Stimulated activated CD8-positive, alpha-beta memory T cell treated with anti-CD3 and anti-CD28 coated beads, Interleukin-4, amount 100 ng/mL, for 48 hours (primary cell): Measurements from ENCODE around the gene CGNL1.

Experiments
- DNase-seq: peaks from one replicate; pipeline ENCODE4 v3.0.0-alpha.2; 2020

The CGNL1 gene

DNA sequence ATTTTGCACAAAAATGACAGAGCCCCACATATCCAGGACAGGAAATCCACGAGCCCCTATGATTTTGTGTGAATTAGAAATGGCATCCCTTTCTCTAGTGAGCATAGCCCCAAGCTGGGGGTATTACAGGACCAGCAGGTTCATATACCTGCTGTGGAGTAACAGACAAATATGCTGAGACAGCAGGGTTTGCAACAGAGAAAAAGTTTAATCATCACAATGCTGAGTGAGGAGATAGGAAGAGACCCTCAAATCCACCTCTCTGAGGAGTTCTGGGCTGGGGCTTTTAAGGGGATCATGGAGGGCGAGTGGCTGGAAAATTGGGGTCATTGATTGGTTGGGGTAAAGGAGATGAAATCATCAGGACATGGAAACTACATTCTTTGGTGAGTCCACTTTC lies 207.0 kb downstream of the CGNL1 start:
- DNase-seq: no peak

DNA sequence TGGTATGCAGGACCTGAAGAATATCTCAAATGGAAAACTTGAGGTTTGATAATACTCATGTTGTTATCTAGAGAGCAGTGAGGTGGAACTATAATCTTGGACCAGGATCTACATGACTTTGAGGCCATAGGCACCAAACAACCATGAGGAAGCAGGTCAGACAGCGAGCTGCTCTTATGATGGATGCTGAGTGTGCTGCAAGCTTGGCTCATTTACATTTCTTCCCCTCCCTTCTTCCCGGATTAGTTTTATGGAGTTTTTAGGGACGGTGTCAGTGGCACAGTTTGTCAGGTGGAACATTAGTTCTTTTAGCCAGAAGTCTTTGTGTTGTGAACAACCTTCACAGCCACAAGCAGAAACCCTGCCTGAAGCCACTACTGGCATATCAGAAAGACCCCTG lies 207.4 kb downstream of the CGNL1 start:
- no peak for DNase-seq

DNA sequence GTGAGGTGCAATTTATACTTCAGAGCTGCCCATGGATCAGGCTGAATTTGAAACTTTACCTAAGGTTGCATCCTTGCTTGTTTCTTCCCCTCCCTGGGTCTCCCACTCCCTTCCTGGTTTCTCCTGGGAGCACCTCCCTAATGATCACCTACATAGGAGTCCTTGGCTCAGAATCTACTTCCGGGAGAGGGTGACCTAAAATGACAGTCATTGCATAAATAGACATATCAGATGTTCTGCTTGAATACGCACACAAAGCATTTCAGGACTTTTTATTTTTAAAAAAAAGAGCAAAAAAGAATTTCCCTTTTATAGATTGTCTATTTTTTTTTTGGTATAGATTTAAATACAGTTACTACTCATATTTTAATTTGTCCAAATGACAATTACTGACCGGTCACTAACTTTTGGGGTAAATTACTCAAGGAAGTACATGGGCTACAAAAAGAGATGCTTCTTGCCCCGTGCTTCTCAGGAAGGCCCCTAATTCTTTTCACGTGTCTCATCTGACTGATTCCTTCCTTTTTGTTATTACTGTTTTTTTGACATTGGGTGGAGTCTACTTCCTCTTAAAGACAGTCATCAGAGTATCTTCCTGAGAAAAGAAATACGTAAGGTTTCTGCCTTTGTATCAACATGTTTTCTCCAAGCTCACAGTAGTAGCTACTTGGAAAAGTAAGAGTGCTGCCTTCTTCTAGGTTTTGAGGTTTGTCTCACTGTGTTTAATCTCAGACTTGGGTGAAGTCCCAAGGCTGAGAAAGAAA lies 210.5 kb downstream of the CGNL1 start:
- DNase-seq: no peak

DNA sequence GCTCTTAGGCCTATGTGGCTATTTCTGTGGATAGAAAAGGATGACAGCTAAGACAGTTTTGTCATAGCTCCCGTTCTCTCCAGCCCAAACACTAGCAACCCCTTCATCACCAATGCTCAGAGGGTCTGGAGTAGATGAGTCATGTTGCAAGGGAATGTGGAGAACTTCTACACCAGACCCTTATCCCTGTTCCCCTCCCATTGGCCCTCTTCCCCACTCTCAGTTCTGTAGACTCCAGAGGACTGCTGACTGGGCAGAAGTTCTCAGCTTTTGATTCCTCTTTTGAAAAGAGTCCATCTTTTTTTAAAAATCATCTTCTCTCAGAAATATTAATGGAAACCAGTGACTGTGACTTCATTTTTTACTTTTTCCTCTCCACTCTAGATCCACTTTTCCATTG lies 213.0 kb downstream of the CGNL1 start:
- DNase-seq: no peak

DNA sequence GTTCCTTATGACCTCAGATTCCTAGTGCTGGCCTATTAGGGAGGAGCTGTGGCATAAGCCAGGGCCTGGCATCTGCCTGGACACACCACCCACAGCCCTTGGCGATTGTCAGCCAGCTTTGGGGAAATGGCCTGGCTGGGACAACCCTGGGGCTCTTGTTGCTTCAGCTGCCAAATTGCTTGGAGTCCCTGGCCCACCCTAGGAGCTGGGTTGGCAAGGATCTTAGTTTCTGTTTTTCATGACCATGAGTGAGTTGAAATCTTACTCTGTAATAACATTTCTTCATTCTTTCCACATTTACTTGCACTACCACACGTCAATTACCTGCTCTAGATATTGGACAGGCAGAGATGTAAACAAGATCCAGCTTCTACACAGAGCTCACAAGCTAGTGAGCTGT lies 213.4 kb downstream of the CGNL1 start:
- DNase-seq: no peak

DNA sequence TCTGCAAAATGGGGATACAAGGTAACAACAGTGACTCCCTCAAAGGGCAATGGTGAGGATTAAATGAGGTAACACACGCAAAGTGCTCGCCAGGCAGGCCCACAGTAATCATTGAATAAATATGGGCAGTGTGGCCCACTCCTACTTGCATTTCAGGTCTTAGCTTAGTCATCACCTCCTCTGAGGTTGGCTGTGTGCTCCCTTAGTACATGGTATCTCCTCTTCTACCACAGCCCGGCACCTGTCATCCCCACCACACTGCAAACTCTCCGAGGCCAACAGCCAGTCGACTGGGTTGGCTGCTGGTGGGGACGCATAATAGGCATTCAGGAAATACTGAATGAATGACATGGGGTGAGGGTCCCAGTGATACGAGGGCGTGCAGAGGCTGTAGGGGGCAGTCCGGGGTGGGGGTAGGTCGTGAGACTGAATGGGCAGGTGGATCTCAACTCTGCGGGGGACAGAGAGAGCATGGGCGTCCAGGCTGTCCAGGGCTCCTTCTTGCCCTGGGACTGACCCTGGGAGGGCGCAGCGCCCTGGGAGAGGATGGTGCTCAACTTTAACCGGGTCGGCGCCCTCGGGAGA lies 215.0 kb downstream of the CGNL1 start:
- no peak for DNase-seq

DNA sequence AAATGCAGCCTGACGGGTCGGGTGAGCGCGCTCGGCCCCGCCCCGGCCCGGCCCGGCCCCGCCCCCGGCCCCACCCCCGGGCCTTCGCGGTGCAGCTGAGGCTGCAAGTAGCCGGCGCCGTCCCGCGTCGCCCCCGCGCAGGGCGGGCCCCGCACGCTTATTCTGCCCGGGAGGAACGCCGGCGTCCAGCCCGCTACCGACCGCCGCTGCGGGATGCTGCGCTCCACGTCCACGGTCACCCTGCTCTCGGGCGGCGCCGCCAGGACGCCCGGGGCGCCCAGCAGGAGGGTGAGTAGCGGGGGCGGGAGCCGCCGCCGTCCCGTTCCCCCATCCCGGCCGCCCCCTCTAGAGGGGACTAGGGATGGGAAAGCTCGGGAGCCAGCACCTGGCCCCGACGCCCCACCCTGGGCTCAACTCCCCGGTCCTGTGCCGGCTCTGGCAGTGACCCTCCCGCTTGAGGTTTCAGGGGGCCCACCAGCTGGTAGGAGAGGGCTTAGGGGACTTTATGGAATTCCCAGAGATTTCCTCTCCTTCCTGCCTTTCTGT lies 215.6 kb downstream of the CGNL1 start, which contains the start of gene MYZAP:
Gene MYZAP (plus strand): TSS at position 83 of the 546 bp plus-strand sequence. CDS start 131 bp downstream, at position 214.
- peak; percentile 47 for DNase-seq

DNA sequence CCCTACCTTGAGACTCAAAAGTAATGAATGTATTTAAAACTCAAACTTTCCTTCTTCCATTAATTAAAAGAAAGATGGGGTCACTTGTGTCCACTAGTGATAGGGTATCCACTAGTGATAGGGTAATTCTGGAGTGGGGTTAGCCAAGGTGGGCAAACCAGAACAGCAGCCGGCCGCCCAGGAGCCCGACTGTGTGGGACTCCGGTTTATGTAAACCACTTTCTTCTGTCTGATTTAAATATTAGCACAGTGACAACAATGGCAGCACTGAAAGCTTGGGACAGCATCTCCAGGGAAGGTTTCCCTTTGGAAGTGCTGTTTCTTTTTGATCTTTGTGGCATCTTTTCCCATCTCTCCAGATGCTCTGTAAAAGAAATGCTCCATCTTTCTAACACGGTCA lies 216.1 kb downstream of the CGNL1 start:
- no peak for DNase-seq

DNA sequence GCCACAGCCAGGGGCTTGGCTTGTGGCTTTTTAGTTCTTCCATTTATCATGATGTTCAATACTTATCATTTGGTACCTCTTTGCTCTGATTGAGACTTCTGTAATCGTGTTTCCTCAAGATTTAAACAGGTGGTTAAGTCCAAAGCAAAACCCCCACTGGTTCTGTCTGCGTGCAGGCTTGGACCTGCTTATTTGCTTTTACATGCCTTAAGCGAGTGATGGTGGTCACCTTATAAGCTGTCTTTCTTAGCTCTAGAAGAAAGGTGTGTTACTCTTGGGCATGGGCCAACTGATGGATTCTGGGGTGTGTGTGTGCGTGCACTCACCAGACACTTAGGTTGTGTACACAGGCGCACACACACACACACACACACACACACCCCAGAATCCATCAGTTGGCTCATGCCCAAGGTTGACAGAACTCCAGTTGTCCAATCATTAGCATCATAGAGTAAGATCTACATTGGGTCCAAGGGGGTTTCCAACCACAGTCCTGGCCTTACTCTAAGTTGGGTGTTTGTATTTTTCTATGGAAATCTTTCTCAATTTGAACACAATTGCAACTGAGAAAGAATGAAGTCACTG lies 216.6 kb downstream of the CGNL1 start:
- no peak for DNase-seq

DNA sequence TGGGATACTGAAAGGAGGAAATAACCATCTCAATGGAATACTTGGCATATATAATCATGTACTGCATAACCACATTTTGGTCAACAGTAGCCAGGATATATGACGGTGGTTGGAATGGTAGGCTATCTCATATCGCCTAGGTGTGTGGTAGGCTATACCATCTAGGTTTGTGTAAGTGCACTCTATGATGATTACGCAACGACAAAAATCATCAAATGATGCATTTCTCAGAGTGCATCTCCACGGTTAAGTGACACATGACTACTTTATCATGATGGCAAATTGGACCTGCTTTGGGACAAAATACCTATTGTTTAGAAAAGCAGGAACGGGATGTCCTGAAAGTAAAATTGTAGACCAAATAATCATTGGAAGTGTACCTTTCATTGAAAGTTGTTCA lies 218.2 kb downstream of the CGNL1 start:
- DNase-seq: no peak

DNA sequence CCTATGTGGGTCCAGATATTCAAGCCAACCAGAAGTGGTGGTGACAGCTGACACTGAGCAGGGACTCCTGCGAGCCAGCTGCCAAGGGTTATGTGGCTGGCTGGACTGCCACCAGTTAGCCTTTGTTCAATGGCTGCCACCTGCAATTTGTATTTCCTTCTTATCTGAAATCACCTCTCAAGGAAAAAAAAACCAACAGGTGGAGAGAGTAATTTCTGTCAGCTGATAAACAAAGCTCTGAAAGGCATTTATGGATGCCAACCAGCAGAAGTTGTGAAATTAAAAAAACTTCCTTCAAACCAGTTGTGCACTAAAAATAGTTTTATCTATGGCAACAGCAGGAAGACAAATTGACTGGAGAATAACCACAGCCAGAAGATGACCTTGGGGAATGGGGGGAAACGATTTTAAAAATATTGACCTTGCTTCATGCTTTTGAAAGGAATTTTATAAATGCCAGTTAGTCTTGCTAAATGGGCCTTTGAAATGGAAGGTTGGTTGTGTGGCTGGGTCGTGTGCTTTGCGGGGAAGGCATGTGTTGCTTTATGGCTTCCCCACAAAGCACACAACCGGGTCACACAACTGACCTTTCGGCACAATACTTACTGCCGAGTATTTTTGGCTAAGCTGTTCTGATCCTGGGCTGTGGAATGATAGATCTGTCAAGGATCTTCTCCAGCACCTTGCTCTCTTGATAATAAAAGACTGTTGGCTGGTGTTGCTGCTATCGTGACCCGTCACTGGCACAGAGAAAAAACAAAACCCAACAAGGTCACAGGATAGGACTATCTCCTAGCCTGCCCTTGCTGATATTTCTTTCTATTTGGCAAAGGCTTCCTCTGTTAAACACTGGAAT lies 218.9 kb downstream of the CGNL1 start:
- DNase-seq: no peak

DNA sequence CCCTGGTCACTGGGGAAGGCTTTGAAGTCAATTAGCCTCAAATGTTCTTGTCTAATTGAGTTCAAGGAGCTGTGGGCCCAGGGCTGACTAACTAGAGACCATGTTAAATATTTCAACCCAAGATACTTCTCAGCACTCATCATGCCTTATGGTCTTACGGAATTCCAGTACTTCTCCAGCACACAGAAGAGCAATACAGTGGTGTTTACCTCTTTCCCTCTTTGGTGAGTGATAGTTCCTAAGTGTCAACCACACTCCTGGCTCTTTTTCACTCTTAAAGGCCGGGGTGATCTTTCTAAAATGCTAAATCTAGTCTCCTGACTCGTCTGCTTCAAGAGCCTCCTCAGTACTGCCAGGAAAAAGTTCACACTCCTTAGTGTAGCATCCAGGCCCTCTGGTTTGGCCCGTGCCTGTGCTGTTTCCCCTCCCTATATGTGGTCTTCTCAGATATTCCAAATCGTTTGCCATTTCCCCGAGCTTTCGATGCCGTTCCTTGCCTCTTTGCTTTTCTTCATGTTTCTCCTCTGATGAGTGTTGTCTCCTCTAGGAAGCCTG lies 220.1 kb downstream of the CGNL1 start:
- DNase-seq: no peak

DNA sequence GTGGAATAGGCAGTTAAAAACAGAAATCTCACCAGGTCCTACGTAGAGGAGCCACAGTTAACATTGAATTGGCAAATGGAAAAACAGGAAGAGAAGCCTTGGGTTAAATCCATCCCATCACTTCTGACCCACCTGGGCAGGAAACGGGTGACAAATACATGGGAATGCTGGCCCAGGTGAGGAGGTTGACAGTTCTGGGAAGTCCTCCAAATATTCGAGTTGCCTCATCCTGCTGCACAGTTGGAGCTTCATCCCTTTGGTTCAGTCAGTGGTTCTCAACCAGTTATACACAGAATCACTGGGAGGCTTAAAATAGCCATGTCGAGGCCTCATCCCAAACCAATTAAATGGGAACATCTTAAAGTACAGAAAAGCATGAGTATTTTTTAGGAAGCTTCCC lies 220.7 kb downstream of the CGNL1 start:
- no peak for DNase-seq

DNA sequence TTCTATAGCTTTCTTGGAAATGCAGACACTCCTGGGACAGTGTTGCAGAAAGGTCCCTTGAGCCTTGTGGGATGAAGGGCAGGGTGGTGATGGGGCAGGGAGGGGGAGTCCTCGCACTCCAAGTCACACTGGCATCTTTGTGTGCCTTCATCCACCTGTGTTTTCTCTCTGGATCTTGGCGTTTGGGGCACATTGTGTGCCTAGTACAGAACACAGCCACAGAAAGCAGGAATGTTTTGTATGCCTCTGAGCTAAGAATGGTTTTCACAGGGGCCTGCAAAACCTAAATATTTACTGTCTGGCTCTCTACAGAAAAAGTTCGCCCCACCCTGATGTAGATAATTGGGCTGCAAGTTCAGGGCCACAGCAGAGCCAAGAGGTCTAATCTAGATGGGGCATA lies 221.1 kb downstream of the CGNL1 start:
- no peak for DNase-seq

DNA sequence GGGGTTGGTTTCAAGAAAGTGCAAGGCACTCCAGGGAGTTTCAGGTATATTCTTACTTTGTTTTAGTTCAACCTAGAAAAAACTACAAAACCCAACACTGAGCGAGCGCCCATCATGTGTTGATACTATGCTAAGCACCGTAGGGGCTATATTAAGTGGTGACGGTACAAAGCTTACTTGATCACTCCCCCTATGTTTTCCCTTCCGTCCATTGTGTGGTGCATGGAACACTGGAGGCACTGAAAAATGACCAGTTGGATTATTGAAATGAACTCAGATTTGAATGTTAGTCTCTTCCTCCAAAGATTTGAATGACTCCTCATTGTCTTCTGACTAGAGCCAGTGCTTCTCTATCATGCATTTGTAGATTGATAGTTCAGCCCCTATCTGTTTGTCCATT lies 222.0 kb downstream of the CGNL1 start:
- no peak for DNase-seq

DNA sequence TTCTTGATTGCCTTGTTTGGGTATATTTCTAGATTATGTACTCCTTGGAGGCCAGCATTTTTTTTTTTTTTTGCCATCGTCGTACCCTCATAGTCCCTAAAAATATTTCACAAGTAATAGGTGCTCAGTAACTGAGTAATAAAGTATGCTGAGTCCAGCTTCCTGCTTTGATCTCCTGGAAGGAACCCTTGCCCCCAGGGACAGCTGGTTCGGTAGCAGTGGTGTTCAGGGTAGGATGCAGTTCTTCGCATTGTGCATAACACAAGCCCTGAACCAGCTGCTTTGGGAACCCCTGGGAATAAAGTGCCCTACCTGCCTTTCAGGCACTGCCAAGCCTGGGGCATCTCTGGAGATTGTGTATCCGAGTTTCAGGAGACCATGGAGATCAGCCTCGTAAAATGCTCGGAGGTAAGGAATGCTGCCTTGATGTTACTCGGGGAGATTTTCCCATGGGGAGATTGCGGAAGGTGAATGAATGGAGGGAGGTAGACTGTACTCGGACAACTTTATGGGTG lies 223.0 kb downstream of the CGNL1 start:
- DNase-seq: no peak

DNA sequence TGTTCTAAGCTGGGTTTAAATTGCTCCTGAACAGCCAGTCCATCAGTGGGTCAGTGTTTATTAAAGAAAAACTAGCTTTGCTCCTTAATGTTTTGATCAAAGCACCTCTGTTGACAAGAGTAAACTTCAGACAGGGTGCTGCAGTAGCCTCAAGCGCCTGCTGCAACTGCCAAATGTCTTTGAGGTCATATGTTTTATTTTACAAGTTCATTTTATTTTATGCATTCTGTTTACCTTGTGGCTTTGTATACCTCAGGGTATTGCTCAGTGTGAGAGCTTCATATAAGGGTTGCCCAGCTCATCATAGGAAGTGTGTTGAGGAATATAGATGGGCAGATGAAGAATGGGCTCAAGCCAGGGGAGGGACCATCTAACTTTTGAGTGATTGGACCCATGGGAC lies 223.9 kb downstream of the CGNL1 start:
- no peak for DNase-seq
